Epidermal melanocyte (primary cell): ENCODE data around the gene SLC22A15.
A peak's percentile ranks its signal among the peaks of the same experiment; 100 is the strongest.
"Not testable (repeated sequence)": the region's sequence is repeated elsewhere in the genome, so short reads cannot be mapped to it uniquely, and the experiment has no call there.

Experiments used
- DNase-seq: peaks from one replicate; pipeline ENCODE4 v3.0.0; 2011; ENCODE audit warnings: low spot score; ENCODE audit not compliant: insufficient read length

The SLC22A15 gene

DNA sequence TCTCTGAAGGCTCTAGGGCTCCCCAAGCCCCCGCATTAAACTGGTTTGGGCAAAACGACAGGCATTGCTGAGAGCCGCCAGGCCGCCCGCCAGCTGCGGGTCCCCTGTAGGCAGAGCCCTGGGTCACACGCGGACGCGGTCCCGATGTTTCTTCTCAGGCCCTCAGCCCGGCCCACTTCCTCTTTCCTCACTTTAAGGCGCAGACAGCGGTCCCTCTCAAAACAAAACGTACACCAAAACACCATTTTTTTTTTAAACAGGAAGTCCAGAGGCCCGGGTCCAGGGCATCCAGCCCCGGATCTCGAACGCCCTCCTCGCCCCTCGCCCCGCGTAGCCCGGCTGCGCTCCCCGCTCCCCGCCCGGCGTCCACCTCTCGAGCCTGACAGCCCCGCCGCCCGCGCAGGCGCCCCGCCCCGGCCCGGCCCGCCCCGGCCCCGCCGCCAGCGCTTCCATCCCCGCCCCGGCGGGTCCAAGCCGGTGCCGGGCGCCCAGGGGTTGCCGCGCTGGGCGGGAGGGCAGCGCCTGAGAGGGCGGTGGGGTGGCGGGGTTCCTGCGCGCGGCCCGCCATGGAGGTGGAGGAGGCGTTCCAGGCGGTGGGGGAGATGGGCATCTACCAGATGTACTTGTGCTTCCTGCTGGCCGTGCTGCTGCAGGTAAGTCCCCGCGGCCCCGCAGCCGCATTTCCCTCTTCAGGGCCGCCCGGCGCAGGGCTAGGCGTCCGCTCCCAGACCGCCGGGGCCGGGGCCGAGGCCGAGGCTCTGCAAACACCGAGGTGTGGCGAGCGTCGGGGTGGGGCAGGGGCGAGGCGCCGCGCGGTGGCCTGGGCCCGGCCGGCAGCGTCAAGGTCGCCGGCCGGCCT lies at the start of gene SLC22A15:
SLC22A15 (plus strand) TSS at position 452 of the 859 bp plus-strand sequence; CDS start at position 567, 115 bp downstream.
- peak; percentile 25 for DNase-seq

DNA sequence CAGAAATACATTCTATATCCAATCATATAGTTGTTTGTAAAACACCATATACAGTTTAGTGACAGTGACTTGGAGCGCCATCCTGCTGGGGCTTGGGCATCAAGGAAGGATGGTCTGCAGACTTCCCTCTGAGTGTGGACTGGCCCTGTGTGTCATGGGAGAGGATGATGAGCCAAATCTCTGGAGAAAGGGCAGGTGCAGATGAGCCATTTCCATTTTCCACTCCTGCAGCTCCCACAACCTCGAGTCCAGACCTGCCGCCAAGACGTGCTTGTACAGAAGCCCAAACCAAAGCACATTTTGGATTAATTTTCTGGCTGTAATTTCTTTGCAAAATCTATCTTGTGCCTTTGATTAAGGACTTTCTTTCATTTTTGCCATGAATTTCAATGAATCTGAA lies 48.3 kb upstream of the SLC22A15 start:
- DNase-seq, result no peak

DNA sequence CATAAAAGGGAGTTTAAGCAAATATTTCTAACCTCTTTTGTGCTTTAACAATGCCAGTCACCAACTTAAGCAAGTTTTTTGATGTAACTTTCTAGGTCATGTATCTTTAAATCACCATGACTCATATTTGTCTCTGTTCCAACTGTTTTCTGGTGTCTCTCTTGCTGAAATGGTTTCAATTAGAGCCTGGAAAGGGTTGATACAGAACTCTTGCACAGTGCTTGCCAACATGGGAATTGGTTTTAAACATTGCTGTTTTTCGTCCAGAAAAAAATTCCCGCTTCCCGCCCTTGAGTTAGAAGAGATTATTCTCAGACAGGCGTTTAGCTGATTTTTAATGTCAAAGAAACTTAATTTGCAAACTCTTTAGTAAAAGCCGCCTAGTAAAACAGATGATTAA lies 46.4 kb upstream of the SLC22A15 start:
- peak; percentile 24 for DNase-seq

DNA sequence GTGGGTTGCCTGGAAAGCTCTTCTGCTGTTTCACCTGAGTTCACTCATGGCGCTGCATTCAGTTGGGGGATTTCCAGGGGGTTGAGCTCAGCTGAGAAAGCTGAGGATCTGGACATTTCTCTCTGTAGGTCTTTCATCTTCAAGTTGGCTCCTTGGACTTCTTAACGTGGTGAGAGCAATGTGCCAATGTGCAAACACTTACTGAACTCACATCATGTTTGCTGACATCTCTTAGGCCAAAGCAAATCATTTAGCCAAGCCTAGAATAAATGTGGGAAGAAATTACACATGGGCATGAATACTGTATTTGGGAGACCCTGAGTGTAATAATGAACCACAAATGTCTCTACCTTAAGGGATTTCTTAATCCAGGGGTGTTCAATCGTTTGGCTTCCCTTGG lies 42.7 kb upstream of the SLC22A15 start:
- no peak for DNase-seq

DNA sequence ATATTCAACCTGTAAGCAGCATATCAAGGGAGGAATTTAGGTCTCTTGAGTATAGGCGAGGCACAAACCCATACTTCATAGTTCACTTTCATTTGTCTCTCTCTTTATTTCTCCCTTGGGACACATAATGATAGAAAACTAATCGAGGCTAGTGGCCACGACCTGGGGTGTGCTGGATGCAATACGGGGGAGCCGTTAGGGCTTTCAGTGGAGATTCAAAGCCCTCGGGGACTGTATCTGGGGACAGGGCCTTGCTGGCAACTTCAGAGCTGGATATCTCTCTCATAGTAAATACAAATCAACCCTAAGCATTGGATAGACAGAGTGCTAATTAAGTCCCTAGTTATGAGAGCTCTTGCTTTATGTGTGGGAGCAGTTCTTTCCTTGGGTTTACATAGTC lies 36.9 kb upstream of the SLC22A15 start:
- DNase-seq, result no peak

DNA sequence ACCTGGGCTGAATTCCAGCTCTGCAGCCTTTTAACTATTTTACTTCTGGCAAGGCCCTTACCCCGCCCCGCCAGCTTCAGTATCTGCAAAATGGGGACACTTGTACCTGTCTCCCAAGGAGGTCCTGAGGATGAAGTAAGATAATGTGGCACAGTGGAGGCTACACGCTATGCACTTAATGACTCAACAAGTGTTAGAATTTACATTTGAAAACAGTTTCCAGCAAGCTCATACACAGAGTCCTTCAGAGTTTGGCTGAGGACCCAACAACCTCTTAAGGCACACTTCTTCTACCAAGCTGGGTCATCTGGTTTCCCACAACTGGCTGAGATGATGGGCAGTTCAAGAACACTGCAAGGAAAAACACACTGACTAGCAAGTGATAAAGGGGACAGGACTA lies 30.2 kb upstream of the SLC22A15 start:
- DNase-seq, result no peak

DNA sequence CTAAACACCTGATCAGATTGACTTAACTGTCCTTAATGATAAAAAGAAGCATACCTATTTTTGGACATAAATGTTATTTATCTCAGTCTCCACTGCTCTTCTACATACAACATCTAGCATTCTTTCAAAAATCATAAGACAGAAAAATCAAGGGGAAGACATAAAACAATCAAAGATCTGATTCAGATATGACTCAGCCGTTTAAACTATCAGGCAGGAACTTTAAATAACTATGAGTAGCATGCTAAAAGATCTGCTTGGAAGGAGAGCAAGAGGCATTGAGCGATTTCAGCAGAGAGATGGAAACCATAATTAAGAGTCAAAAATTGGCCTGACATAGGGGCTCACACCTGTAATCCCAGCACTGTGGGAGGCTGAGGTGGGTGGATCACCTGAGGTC lies 27.2 kb upstream of the SLC22A15 start:
- DNase-seq, result no peak

DNA sequence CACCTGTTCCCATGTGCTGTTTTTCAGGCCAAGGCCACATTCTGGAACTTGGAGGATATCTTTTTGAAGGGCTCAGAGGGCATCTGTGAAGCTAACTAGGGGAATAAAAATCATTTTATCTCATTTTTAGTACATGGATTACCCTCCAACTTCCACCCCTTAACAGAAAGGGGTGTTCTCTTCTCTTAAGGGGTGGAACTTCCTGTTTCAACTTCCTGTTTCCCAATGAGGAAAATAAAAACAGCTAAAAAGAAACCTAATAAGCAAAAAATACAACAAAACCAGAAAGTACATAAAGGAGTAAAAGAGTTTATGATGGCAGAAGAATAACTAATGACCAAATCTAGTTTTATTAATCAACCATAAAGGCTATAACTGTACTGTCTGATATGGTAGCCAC lies 24.8 kb upstream of the SLC22A15 start:
- no peak for DNase-seq

DNA sequence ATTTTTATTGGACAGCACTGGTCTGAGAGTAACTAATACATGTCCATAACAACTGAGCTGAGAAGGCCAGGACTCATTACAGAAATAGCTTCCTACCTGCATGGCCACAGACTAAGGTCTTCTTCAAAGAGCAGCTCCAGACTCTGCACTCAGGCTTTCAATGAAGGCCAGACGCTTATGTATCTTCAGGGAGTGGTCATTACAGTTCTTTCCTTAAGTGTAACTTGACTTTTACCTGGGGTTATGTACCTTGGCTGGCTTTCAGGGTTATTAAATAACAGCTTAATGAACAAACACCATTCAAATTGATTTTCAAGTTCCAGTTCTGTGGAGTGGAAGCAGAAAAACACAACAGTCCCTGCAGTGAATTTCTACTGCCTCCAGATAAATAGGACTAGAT lies 23.8 kb upstream of the SLC22A15 start:
- DNase-seq, result no peak

DNA sequence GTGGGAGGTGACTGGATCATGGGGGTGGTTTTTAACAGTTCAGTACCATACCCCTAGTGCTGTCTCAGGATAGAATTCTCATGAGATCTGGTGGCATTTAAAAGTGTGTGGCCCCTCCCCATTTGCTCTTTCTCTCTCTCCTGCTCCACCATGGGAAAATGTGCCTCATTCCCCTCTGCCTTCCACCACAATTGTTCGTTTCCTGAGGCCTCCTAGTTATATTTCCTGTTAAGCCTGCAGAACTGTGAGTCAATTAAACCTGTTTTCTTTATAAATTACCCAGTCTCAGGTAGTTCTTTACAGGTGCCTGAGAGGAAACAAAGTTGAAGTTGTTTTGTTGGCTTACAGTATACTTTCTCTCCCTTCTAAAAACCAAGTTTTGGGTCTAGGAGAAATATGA lies 23.1 kb upstream of the SLC22A15 start:
- no peak for DNase-seq

DNA sequence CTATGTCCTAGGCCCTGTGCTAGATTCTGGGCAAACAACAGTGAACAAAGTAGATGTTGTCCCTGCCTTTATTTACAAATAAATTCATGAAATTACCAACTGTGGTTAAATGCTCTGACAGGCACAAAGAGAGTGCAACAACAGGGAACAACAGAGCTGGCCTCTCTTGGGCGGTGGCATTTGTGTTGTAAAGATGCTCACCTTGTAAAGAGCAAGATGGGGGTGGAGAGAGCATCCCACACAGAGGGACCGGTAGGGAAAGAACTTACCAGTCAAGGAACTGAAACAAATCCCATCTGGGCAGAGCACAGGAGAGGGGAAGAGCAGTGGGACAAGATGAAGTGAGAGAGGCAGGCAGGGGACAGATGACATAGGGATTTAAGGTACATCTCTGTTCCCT lies 21.6 kb upstream of the SLC22A15 start:
- no peak for DNase-seq

DNA sequence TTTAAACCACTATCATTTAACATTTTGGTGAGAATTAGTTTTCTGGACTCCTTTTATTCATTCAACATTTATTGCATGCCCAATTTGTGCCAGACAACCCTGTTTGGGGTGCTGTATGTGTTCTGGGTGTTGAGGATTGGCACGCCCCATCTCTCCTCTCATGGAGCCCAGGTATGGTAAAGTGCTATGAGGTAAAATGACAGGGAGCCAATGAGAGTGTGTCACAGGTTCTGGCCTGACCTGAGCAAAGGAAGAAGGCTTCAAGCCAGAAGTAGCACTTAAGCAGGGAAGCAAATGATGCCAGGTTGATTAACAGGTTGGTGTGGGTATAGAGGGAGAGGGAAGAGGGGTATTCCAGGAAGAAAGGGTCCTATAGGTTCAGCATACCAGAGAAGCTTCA lies 21.1 kb upstream of the SLC22A15 start:
- DNase-seq, result no peak

DNA sequence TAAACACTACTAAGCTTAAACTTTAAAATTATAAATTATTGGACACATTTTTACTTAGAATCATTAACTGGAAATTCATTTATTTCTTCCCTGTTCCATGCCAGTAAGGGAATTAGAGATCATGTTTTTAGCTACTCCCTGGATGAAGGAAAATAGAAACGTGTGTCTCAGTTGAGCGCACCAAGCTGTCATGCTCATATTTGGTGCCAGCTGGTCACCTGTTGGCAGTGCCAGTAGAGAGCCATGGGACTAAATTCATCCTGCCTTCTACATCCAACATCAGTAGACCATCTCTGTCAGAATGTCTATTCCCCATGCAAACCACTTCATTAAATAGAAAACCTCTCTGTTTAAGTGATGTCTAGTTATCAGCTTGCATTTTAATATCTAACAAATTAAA lies 17.4 kb upstream of the SLC22A15 start:
- DNase-seq, result no peak

DNA sequence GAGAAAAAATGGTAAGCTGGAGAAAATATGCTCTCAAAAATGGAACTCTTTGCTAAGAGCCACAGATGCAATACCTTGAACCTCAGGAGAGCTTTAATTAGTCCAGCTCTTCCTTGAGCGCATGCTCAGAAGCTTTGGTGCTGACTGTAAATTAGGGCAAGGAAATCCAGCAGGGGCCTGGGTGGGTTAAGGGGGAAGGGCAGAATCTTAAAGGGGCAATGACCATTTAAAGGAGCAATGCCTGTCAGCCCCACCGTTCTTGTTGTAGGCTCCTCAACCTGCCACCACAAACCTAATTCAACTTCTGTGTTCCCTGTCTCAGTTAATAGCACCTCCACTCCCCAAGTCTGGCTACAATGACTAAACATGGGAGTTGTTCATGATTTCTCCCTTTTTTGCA lies 6.8 kb upstream of the SLC22A15 start:
- no peak for DNase-seq

DNA sequence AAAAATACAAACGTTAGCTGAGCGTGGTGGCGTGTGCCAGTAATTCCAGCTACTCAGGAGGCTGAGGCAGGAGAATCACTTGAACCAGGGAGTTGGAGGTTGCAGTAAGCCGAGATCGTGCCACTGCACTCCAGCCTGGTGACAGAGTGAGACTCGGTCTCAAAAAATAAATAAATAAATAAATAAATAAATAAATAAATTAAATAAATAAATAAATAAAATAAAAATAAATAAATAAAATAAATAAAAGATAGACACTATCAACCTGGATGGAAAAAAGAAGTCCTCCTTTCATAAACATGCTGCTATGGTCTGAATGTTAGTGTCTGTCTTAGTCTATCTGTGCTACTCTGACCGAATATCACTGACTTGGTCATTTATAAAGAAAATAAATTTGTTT lies 4.5 kb upstream of the SLC22A15 start:
- DNase-seq, result not testable (repeated sequence)

DNA sequence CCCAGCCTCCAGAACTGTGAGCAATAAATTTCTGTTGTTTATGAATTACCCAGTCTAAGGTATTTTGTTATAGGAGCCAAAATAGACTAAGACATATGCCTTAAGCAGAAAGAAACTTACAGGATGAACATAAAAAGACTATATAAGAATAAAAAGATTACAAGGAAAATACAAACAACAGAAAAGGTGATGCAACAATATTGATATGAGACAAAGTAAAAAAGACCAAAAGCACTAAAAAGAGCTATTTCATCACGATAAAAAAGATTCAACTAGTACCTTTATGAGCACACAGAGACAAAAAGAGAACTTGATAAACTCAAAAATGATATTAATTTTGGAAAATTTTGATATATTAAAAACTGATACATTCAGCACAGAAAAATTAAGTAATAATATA lies 3.2 kb upstream of the SLC22A15 start:
- DNase-seq, result no peak

DNA sequence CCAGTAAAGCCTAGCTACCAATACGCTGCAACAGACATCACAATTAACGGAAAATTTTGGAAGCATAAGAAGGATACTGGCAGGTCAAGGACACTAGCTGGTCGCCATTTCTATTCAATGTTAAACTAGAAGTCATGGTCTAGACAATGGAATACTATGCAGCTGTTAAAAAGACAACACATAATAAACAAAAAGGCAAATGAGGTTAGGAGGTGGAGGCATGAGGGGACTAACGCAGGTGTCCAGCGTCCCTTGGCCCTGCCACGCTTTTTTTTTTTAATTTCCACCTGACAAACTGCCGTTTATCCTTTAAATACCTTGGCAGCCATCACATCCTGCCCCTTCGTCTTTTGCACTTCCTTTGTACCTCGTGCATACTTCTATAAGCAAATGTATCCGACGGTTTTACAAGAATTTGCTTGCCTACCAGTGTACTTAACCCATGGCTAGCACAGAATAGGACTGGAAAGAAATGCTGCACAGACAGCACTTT lies 698 bp upstream of the SLC22A15 start:
- DNase-seq, result no peak

DNA sequence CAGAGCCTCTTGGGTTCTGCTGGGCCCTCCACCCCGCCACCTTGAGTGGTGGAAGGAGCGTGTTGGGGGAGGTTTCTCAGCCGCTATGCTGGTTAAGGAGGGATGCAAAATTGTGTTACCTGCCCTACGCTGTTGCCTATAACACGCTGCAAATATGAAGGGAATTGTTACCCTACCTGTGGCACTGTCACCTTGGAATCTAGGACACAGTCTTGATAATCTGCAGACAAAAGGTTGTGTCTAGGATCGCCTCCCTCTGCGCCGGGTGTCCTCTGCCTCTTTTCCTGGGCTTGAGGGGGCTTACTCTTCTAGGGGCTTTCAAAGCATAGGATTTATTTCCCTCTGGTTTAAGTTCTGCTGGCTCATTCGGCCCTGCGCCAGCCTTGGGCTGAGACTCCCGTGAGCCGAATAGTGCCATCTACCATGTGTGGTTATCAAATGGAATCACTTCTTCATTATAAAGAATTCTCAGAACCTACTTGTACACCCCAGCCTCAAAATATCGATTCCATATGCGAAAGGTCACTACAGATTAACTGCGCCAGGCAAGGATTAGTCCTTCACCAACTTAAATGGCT lies 697 bp downstream of the SLC22A15 start:
- DNase-seq, result no peak

DNA sequence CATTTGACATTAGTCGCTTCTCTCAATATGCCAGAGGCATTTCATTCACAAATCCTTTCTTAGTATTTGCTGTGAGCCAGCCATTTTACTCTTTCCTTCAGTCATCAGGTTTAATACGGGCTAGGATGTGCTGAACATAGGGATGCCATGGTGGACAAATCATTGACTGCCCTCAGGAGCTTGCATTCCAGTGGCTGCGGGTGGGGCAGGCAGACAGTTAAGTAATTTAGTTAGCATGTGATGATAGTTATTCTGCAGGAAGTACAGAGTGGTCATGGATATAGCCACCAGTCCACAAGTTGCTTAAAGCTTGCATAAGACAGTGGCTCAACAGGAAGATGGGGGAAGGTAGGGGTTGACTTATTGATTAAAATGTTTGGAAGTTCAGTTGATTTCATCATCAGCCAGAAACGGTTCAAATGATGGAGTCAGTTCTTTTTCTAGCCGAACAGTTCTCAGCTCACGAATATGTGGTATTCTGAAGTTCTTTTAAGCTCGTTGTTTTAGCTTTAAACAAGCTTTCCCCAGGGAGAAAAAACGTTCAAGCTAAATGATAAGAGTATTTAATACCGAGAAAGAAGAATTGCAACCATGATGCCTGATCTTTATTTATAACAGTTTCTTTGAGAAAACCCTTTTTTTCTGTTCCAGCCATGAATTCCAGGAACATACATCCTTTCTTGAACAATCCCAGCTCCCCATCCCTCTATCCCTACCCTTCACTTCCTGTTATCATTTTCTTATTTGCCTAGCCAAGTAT lies 1.4 kb downstream of the SLC22A15 start:
- DNase-seq, result peak; percentile 23

DNA sequence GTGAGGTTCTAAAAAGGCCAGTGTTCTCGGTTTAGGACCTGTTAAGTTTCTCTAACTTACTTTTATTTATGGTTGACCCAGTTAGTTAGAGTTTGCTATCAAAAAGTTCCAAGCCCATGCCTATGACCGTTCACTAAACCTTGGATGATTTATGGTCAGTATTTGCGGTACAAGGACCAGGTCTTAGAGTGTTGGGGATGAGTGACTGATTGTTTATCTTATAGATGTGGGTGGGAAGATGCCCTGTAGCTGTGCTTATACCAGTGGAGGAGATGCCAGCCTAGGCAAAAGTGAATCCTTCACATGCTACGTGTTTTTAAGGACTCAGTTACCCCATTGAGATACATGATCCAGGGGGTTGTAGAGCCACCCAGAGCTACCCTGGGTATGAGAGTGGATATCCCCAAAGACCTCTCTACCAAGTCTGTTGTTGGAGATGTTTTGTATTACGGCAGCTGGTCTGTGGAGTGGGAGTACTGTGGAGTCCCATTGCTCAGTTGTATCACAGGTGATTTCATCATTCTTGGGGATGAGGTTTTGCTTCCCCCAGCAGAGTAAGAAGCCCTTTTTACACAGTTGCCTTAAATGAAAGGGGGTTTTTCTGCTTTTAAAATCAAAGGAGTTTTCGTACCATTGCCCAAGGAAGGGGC lies 2.1 kb downstream of the SLC22A15 start:
- no peak for DNase-seq

DNA sequence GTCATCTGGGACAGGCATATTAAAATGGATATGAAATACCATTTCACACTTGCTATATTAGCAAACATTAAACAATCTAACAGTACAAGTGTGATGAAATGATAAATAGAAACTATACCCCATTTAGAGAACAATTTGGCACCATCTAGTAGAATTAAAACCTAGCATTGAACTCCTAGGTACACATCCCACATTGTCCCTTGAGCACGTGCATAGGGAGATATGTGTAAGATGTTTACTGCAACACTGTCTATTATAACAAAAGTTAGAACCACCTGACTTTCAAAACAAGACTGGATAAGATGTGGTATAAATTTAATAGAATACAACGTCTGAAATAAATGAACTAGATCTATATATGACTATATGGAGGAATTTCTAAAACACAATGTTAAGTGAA lies 3.8 kb downstream of the SLC22A15 start:
- DNase-seq, result no peak
